ENCODE results near the gene TPRN. TPM values are rescaled to one million over a fixed set of nuclear protein-coding genes. Genes with fewer than 3 reads are reported as not detected.

Gene TPRN
- total RNA-seq, 5 donors from 2014 or later (not counting 1 experiment from before 2014, with no cell fraction given) = 5.8 to 12.8 (median 12.1) TPM

DNA sequence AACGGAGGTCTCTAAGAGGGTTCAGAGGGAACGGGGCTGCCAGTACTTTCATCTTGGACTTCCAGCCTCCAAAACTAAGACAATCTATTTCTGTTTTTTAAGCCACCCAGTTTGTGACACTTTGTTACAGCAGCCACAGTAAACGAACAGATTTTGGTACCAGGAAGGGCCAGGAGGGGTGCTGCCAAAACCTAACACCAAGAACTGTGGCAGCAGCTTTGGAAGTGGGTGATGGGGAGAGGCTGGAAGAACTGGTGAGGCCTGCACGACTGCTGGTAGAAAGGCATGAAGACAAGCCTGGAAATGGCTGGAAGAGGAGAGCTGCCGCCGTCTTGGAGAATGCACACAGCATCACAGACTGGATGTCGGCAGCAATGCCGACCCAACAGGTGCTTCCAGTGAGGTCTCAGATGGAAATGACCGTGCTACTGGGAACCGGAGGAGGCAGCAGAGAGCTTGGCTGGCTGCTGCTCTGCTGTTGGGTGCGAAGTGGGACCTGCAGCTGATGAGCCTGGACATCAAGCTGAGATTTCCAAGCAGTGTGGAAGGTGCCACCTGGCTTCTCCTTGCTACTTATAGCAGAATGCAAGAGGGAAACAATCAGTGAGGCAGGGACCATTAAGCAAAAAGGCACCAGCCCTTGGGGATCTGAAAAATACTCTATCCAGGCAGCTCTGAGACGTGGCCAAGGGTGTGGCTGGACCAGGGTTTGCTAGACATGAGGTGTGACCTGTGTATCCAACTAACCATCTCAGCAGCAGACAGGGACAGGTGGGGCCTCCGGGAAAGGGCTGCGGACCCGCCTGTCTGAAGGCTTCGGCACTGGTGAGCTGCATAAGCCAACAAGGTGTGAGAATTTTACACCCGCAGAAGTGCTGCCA lies 24.0 kb downstream of the TPRN start:
- ATAC-seq (replicated peaks in 1 of 4) (peak; percentile 34 to 54 (median 48)), DNase-seq (peak in 7 of 35 experiments; percentile 8 to 51 (median 19))
- H3K9me3 Mint-ChIP-seq = no peaks in the 10 kb centered on the region
- Histone ChIP-seq H3K4me1 (ENCODE audit: control insufficient read depth in 1 of 2, extremely low read depth in 1 of 2, insufficient read depth in 2 of 2, low read length in 2 of 2) (peaks cover 0 to 18% of the 10 kb centered on the region in 2 experiments), H3K36me3 (ENCODE audit: control insufficient read depth in 2 of 2, extremely low read depth in 1 of 2, insufficient read depth in 1 of 2, low read length in 1 of 2) (peaks cover 21 to 34% of the 10 kb centered on the region in 2 donors), H3K27me3 (replicated peaks in 1 of 2; ENCODE audit: control insufficient read depth in 2 of 2, extremely low read depth in 1 of 2, insufficient read depth in 2 of 2, low read length in 1 of 2) (peaks cover 0 to 29% of the 10 kb centered on the region in 2 experiments), H3K9me3 (no peaks in the 10 kb centered on the region), H3K4me3 (ENCODE audit: control insufficient read depth in 1 of 2, extremely low read depth in 1 of 2, low read length in 1 of 2) (no peak overlapping the region), H3K27ac (ENCODE audit: low read length) (no peak overlapping the region)
- H3K4me1 Mint-ChIP-seq = peaks cover 0 to 2% (median 0%) of the 10 kb centered on the region in 3 donors
- H3K27me3 Mint-ChIP-seq = peaks cover 0 to 2% of the 10 kb centered on the region in 2 donors
- no peak overlapping the region for H3K4me3 Mint-ChIP-seq
- POLR2A ChIA-PET = interaction anchor here in 1 of 2 donors (0.5 kb wide), 1 partner anchor 57 kb away, joined by 3 read pairs; no protein-coding TSS in a partner anchor
- 70% methylated on average over 13 of the region's 17 CpGs for WGBS (ENCODE audit: insufficient coverage)
- peaks cover under 1% of the 10 kb centered on the region for H3K36me3 Mint-ChIP-seq
- no peak overlapping the region for H3K27ac Mint-ChIP-seq
- CTCF ChIA-PET = no interaction called here

DNA sequence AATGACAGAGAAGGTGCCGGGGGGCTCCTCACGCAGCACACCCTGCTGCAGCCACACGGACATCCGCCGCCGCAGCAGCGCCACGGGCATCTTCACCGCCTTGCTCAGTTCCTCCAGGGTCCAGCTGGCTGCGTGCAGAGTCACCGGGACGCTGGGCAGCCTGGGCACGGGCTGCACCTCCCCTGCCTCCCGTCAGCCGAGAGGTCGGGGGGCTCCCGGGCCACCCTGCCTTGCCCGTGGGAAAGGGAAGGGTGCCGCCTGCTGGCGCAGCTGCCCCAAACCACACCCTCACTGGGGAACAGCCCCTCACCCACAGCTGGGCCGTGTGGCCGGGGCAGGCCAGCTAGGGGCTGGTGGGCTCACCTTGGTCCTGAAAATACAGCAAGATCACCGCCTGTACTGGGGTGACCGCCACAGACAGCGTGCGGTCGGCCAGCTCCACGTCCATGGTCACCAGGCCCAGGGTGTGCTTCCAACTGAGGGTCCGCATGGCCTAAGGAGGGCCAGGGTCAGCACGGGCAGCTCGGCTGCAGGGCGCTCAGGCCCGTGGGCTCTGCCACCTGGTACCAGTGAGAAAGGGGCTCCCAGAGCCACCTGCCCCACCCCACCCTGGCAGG lies 25.1 kb downstream of the TPRN start:
- WGBS (ENCODE audit: insufficient coverage) = 59% methylated on average over 21 of the region's 33 CpGs
- ChIA-PET CTCF (no interaction called here), POLR2A (interaction anchor here in 1 of 2 donors (0.5 kb wide), 1 partner anchor 56 kb away, joined by 3 read pairs; no protein-coding TSS in a partner anchor)
- H3K4me3 Mint-ChIP-seq = peak overlapping the region in 1 of 3 donors; percentile 40
- Histone ChIP-seq H3K9me3 (no peaks in the 10 kb centered on the region), H3K36me3 (ENCODE audit: control insufficient read depth in 2 of 2, extremely low read depth in 1 of 2, insufficient read depth in 1 of 2, low read length in 1 of 2) (peaks cover 16 to 23% of the 10 kb centered on the region in 2 donors), H3K27ac (ENCODE audit: low read length) (no peak overlapping the region), H3K4me3 (ENCODE audit: control insufficient read depth in 1 of 2, extremely low read depth in 1 of 2, low read length in 1 of 2) (no peak overlapping the region), H3K4me1 (ENCODE audit: control insufficient read depth in 1 of 2, extremely low read depth in 1 of 2, insufficient read depth in 2 of 2, low read length in 2 of 2) (peaks cover 0 to 18% of the 10 kb centered on the region in 2 experiments), H3K27me3 (replicated peaks in 1 of 2; ENCODE audit: control insufficient read depth in 2 of 2, extremely low read depth in 1 of 2, insufficient read depth in 2 of 2, low read length in 1 of 2) (peaks cover 0 to 40% of the 10 kb centered on the region in 2 experiments)
- H3K9me3 Mint-ChIP-seq = no peaks in the 10 kb centered on the region
- no peak overlapping the region for H3K27ac Mint-ChIP-seq
- H3K4me1 Mint-ChIP-seq = peaks cover 0 to 2% (median 0%) of the 10 kb centered on the region in 3 donors
- DNase-seq = no peak
- peaks cover 1 to 8% of the 10 kb centered on the region in 2 donors for H3K27me3 Mint-ChIP-seq
- no peaks in the 10 kb centered on the region for H3K36me3 Mint-ChIP-seq
- peak in 2 of 4 experiments; percentile 18 to 24 for ATAC-seq (replicated peaks in 1 of 4)

DNA sequence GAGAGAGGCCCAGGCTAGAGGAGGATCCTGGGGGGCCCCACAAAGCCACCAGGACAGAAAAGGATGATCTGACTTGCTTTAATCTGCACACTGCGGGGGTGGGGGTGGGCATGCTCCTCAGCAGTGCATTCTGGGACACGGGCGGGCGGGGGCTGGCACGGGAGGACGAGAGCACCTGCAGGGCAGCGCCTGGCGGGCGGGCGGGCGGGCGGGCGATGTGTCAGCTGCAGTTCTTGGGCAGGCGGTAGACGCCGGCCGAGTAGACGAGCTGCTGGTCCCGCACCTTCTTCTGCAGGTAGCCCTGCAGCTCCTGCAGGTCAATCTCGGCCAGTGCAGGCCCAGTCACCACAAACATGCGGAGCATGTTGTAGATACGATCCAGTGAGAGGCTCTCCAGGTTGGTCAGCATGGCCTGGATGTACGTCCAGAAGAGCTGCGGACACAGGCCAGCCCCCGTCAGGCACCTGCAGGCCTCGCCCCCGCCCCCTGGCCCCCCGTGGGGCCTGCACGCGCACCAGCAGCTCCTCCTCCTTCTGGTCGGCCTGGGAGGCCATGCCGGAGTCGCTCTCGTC lies 25.7 kb downstream of the TPRN start:
- POLR2A ChIA-PET = no interaction called here
- ATAC-seq (replicated peaks in 1 of 4) = peak in 3 of 4 experiments; percentile 22 to 36 (median 33)

DNA sequence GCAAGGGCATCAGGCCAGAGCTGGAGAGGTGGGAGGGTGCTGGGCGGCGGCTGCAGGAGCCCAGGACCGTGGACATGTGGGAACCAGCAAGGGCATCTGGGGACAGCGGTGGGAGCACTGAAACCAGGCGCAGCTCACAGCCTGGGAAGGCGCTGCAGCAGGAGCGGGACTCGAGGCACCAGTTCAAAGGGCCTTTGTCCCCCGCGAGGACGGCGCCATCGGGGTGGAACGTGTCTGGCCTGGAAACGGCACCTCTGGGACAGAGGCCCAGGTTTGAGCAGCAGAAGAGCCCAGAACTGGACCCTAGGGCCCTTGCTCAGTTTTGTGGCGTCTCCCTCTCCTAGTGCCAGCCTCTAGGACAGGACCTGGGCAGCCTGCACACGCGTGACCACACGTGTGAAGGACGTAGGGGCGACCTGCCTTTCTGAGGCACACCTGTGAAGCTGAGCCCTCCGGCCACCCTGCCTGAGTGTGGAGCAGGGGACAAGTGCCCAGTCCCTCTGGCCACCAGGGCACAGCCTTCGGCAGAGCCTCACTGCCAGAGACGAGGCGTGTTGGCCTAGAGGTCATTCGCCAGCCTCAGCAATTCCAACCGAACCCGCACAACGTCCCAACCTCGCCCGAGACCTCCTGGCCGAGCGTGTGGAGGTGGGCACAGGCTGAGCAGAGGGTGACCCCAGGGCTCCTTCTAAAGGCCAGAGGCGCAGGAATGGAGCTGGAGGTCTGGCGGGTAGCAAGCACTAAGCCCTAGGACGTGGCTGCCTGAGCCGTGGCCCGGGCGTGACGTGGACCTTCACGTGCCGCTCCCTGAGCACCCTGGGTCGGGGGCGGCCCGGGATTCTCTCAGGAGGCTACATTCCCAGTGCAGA lies 26.5 kb downstream of the TPRN start:
- 77% methylated on average over 45 of the region's 45 CpGs for WGBS (ENCODE audit: insufficient coverage)
- Mint-ChIP-seq H3K4me3 (no peak overlapping the region), H3K36me3 (no peaks in the 10 kb centered on the region), H3K4me1 (peaks cover 0 to 2% (median 0%) of the 10 kb centered on the region in 3 donors), H3K27me3 (peaks cover 5 to 14% of the 10 kb centered on the region in 2 donors), H3K27ac (no peak overlapping the region), H3K9me3 (no peaks in the 10 kb centered on the region)
- H3K9me3 ChIP-seq = no peaks in the 10 kb centered on the region
- ATAC-seq (replicated peaks in 1 of 4) (peak in 1 of 4 experiments; percentile 3), DNase-seq (no peak)
- H3K27me3 ChIP-seq (replicated peaks in 1 of 2; ENCODE audit: control insufficient read depth in 2 of 2, extremely low read depth in 1 of 2, insufficient read depth in 2 of 2, low read length in 1 of 2) = peaks cover 0 to 50% of the 10 kb centered on the region in 2 experiments
- POLR2A ChIA-PET = no interaction called here
- H3K27ac ChIP-seq (ENCODE audit: low read length) = no peak overlapping the region
- H3K36me3 ChIP-seq (ENCODE audit: control insufficient read depth in 2 of 2, extremely low read depth in 1 of 2, insufficient read depth in 1 of 2, low read length in 1 of 2) = peaks cover 6 to 9% of the 10 kb centered on the region in 2 donors
- CTCF ChIA-PET = no interaction called here
- no peak overlapping the region for H3K4me3 ChIP-seq (ENCODE audit: control insufficient read depth in 1 of 2, extremely low read depth in 1 of 2, low read length in 1 of 2)
- peaks cover 0 to 18% of the 10 kb centered on the region in 2 experiments for H3K4me1 ChIP-seq (ENCODE audit: control insufficient read depth in 1 of 2, extremely low read depth in 1 of 2, insufficient read depth in 2 of 2, low read length in 2 of 2)

More for the DNA sequence above, 25.7 kb downstream of the TPRN start:
- Histone ChIP-seq H3K4me1 (ENCODE audit: control insufficient read depth in 1 of 2, extremely low read depth in 1 of 2, insufficient read depth in 2 of 2, low read length in 2 of 2) (peaks cover 0 to 18% of the 10 kb centered on the region in 2 experiments), H3K27ac (ENCODE audit: low read length) (no peak overlapping the region), H3K36me3 (ENCODE audit: control insufficient read depth in 2 of 2, extremely low read depth in 1 of 2, insufficient read depth in 1 of 2, low read length in 1 of 2) (peaks cover 12 to 17% of the 10 kb centered on the region in 2 donors), H3K9me3 (no peaks in the 10 kb centered on the region), H3K27me3 (replicated peaks in 1 of 2; ENCODE audit: control insufficient read depth in 2 of 2, extremely low read depth in 1 of 2, insufficient read depth in 2 of 2, low read length in 1 of 2) (peaks cover 0 to 46% of the 10 kb centered on the region in 2 experiments), H3K4me3 (ENCODE audit: control insufficient read depth in 1 of 2, extremely low read depth in 1 of 2, low read length in 1 of 2) (no peak overlapping the region)
- Mint-ChIP-seq H3K27me3 (peaks cover 5 to 14% of the 10 kb centered on the region in 2 donors), H3K27ac (no peak overlapping the region), H3K4me1 (peaks cover 0 to 2% (median 0%) of the 10 kb centered on the region in 3 donors), H3K9me3 (no peaks in the 10 kb centered on the region), H3K36me3 (no peaks in the 10 kb centered on the region), H3K4me3 (peak overlapping the region in 1 of 3 donors; percentile 40)
- WGBS (ENCODE audit: insufficient coverage) = 29% methylated on average over 26 of the region's 34 CpGs
- CTCF ChIA-PET = no interaction called here
- DNase-seq = peak in 3 of 35 experiments; percentile 17 to 30 (median 20)

DNA sequence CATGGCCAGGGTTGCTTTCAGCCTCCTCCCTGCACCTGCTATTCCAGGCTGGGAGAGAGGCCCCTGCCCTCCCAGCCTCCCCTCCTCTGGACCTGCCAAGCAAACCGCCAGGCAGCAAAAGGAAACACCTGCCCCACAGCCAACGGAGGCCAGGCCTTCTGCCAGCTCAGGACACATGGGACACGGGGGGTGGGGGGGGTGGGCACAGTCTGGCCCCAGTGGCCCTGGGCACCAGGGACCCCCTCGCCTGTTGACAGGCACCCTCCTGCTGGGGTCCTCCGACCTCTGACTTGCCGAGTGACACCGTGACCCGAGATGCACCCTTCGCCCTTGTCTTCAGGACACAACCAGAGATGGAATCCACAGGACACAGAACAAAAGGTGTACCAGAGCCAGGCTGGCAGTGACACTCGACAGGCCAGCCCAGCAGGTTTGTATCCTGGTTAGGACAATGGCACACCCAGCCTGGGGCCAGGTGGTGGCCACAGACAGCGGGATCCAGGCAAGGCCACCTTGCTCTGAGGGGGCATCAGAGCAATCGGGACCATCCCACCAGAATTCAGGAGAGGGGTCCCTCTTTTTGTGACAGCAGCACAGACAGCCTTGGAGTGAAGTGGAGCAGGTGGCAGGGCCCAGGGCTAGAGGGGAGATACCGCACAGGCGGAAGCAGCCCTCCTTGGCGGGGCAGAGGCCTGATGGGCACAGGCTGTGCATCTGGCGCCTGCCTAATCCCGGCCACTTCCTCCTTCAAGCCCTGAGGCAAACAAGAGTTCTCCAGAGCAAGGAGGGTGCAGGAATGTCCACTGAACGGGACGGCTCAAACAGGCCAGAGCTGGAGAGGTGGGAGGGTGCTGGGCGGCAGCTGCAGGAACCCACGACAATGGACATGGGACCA lies 27.4 kb downstream of the TPRN start:
- no peak overlapping the region for H3K4me3 Mint-ChIP-seq
- DNase-seq = no peak
- peaks cover 0 to 4% (median 0%) of the 10 kb centered on the region in 3 donors for H3K4me1 Mint-ChIP-seq
- H3K9me3 Mint-ChIP-seq = no peaks in the 10 kb centered on the region
- Histone ChIP-seq H3K36me3 (ENCODE audit: control insufficient read depth in 2 of 2, extremely low read depth in 1 of 2, insufficient read depth in 1 of 2, low read length in 1 of 2) (peaks cover 1 to 2% of the 10 kb centered on the region in 2 donors), H3K4me3 (ENCODE audit: control insufficient read depth in 1 of 2, extremely low read depth in 1 of 2, low read length in 1 of 2) (no peak overlapping the region), H3K27ac (ENCODE audit: low read length) (no peak overlapping the region), H3K4me1 (ENCODE audit: control insufficient read depth in 1 of 2, extremely low read depth in 1 of 2, insufficient read depth in 2 of 2, low read length in 2 of 2) (peaks cover 0 to 22% of the 10 kb centered on the region in 2 experiments), H3K9me3 (no peaks in the 10 kb centered on the region), H3K27me3 (replicated peaks in 1 of 2; ENCODE audit: control insufficient read depth in 2 of 2, extremely low read depth in 1 of 2, insufficient read depth in 2 of 2, low read length in 1 of 2) (peaks cover 0 to 57% of the 10 kb centered on the region in 2 experiments)
- ChIA-PET CTCF (no interaction called here), POLR2A (interaction anchor here in 1 of 2 donors (0.8 kb wide), 1 partner anchor 15 kb away, joined by 3 read pairs; the partner anchor contains the start of gene ANAPC2)
- H3K27me3 Mint-ChIP-seq = peaks cover 5 to 15% of the 10 kb centered on the region in 2 donors
- H3K36me3 Mint-ChIP-seq = no peaks in the 10 kb centered on the region
- WGBS (ENCODE audit: insufficient coverage) = 34% methylated on average over 14 of the region's 21 CpGs
- ATAC-seq (replicated peaks in 1 of 4) = no peak
- H3K27ac Mint-ChIP-seq = no peak overlapping the region

All from T-cell (primary cell).